ENCODE data around the gene ATF7IP2.

DNA sequence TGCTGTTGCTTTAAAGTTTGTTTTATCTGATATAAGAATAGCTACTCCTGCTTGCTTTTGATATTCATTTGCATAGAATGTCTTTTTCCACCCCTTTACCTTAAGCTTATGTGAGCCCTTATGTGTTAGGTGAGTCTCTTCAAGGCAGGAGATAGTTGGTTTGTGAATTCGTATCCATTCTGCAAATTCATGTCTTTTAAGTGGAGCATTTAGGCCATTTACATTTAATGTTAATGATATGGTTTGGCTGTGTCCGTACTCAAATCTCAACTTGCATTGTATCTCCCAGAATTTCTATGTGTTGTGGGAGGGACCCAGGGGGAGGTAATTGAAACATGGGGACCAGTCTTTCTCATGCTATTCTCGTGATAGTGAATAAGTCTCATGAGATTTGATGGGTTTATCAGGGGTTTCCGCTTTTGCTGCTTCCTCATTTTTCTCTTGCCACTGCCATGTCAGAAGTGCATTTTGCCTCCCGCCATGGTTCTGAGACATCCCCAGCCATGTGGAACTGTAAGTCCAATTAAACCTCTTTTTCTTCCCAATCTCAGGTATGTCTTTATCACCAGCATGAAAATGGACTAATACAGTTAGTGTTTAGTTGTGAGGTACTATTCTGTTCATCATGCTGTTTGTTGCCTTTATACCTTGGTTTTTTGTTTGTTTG, 27.2 kb downstream of the ATF7IP2 start:
- TF ChIP-seq POLR2A (IDR thresholded peaks at IDR 0.05): no peak
- no peak for TF ChIP-seq CTCF (IDR thresholded peaks at IDR 0.05)
